Measurements from ENCODE around the gene BIVM.

- TF ChIP-seq CTCF (IDR thresholded peaks at IDR 0.05) (no peak), POLR2A (IDR thresholded peaks at IDR 0.05) (no peak)
Observed at GRCh38 chr13:102812611-102813287, 13.8 kb downstream of the BIVM start.
